ENCODE data around the gene TYMP.

Gene TYMP

GRCh38 chr22:50476868-50477267 is 52.9 kb downstream of the TYMP start:
- Histone ChIP-seq H2AFZ (ENCODE audit: low read length) (no peak overlapping the region), H3K9me2 (ENCODE audit: low read depth, low read length) (no peaks in the 10 kb centered on the region), H4K20me1 (ENCODE audit: insufficient read depth, low read length) (no peaks in the 10 kb centered on the region), H3K9me3 (ENCODE audit: low read length) (no peaks in the 10 kb centered on the region), H3K27ac (ENCODE audit: low read depth, low read length, poor library complexity, severe bottlenecking) (no peak overlapping the region), H3K79me2 (ENCODE audit: insufficient read depth, low read length) (peaks cover 22% of the 10 kb centered on the region), H3K4me2 (ENCODE audit: low read length) (no peak overlapping the region), H3K9ac (ENCODE audit: low read length) (no peak overlapping the region; the same call in 1 of the 2 replicates), H3K27me3 (ENCODE audit: insufficient read depth, low read length) (peaks cover 4% of the 10 kb centered on the region; the same call in 1 of the 2 replicates), H3K4me1 (ENCODE audit: insufficient read depth, low read length, severe bottlenecking) (peaks cover 31% of the 10 kb centered on the region), H3F3A (ENCODE audit: insufficient read depth, low read length) (no peaks in the 10 kb centered on the region), H3K36me3 (ENCODE audit: insufficient read depth, low read length) (no peaks in the 10 kb centered on the region; the same call in 1 of the 2 replicates), H3K4me3 (ENCODE audit: low read depth, low read length, poor library complexity, severe bottlenecking) (no peak overlapping the region)
- TF ChIP-seq EZH2 (IDR thresholded peaks at IDR 0.05; ENCODE audit: borderline replicate concordance, low read length) (no peak), CTCF (IDR thresholded peaks at IDR 0.05; ENCODE audit: low read length) (no peak)

All from OCI-LY1 (cell line).